ENCODE results near the gene DDX46.
"Not testable (repeated sequence)": the region's sequence is repeated elsewhere in the genome, so short reads cannot be mapped to it uniquely, and the experiment has no call there.

Gene DDX46

DNA sequence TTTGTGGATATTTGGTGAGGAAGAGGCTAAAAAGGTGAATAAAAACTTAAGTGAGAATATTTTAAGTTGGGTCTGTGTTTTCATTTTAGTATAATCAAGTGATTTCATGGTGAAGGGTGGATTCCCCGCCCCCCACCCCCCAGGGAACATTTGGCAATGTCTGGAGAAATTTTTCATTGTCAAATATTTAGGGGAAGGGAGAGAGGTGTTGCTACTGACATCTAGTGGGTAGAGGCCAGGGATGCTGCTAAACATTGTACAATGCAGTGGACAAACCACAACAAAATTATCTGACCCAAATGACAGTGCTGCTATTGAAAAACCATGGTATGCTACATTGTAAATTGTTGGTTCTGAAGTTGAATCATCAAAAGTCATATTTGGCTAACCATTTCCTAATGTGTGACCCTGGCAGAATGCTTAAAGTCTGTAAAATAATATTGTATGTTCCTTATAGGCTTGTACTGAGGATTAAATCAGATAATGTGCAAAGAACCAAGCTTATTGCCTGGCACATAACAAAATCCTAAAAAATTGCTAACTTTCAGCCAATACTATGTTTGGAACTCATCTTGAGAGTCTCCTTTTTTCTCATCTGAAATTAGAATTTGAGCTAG, 92.8 kb downstream of the DDX46 start:
- peaks cover 62% of the 10 kb centered on the region for H3K79me2 ChIP-seq (ENCODE audit: low read length)
- TF ChIP-seq EZH2 (optimal IDR thresholded peaks at IDR 0.05; ENCODE audit: low read depth, low read length), result no peak
- TF ChIP-seq, protein P1, sequence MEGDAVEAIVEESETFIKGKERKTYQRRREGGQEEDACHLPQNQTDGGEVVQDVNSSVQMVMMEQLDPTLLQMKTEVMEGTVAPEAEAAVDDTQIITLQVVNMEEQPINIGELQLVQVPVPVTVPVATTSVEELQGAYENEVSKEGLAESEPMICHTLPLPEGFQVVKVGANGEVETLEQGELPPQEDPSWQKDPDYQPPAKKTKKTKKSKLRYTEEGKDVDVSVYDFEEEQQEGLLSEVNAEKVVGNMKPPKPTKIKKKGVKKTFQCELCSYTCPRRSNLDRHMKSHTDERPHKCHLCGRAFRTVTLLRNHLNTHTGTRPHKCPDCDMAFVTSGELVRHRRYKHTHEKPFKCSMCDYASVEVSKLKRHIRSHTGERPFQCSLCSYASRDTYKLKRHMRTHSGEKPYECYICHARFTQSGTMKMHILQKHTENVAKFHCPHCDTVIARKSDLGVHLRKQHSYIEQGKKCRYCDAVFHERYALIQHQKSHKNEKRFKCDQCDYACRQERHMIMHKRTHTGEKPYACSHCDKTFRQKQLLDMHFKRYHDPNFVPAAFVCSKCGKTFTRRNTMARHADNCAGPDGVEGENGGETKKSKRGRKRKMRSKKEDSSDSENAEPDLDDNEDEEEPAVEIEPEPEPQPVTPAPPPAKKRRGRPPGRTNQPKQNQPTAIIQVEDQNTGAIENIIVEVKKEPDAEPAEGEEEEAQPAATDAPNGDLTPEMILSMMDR (IDR thresholded peaks at IDR 0.05; ENCODE audit: low read length), result peak; percentile 55
- DNase-seq, result no peak

DNA sequence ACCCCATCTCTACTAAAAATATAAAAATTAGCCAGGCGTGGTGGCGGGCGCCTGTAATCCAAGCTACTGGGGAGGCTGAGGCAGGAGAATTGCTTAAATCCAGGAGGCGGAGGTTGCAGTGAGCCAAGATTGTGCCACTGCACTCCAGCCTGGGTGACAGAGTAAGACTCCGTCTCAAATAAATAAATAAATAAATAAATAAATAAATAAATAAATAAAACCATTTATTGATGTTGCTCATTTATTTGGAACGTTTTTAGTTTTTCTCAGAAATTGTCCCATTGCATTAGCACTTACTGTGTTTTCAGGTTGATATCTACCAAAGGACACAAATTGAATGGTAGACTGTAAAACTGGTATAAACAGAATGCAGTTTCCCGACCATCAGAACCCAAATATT, 97.9 kb downstream of the DDX46 start:
- DNase-seq; H3K9ac ChIP-seq (ENCODE audit: low read length); H2AFZ ChIP-seq (ENCODE audit: low read length); H3K4me1 ChIP-seq (ENCODE audit: low read length); H3K9me3 ChIP-seq (replicated peaks; ENCODE audit: insufficient read depth, low read length); H3K27me3 ChIP-seq (replicated peaks; ENCODE audit: insufficient read depth, low read length); H3K27ac ChIP-seq (ENCODE audit: low read length); H4K20me1 ChIP-seq (ENCODE audit: insufficient read depth, low read length); H3K9me2 ChIP-seq (replicated peaks; ENCODE audit: insufficient read depth, low read length); H3K4me2 ChIP-seq (ENCODE audit: low read depth, low read length); H3F3A ChIP-seq (ENCODE audit: insufficient read depth, low read length); H3K4me3 ChIP-seq (ENCODE audit: low read length): not testable (repeated sequence)
- H3K36me3 ChIP-seq (replicated peaks; ENCODE audit: insufficient read depth, low read length), result peaks cover 13% of the 10 kb centered on the region; the same call in 1 of the 2 replicates
- H3K79me2 ChIP-seq (ENCODE audit: low read length), result peaks cover 25% of the 10 kb centered on the region

More for the DNA sequence above, 92.8 kb downstream of the DDX46 start:
- Histone ChIP-seq H3K9me3 (replicated peaks; ENCODE audit: insufficient read depth, low read length) (no peaks in the 10 kb centered on the region), H2AFZ (ENCODE audit: low read length) (no peak overlapping the region), H3K4me2 (ENCODE audit: low read depth, low read length) (no peak overlapping the region), H3K9ac (ENCODE audit: low read length) (no peak overlapping the region), H3F3A (ENCODE audit: insufficient read depth, low read length) (peaks cover 3% of the 10 kb centered on the region), H3K9me2 (replicated peaks; ENCODE audit: insufficient read depth, low read length) (no peaks in the 10 kb centered on the region), H3K36me3 (replicated peaks; ENCODE audit: insufficient read depth, low read length) (0 out of 2 replicates have a peak, but pooled peaks cover 5% of the 10 kb centered on the region), H3K27me3 (replicated peaks; ENCODE audit: insufficient read depth, low read length) (no peaks in the 10 kb centered on the region), H3K27ac (ENCODE audit: low read length) (no peak overlapping the region), H3K4me1 (ENCODE audit: low read length) (peaks cover 3% of the 10 kb centered on the region; the same call in 1 of the 2 replicates), H3K4me3 (ENCODE audit: low read length) (no peak overlapping the region), H4K20me1 (ENCODE audit: insufficient read depth, low read length) (no peaks in the 10 kb centered on the region)

DNA sequence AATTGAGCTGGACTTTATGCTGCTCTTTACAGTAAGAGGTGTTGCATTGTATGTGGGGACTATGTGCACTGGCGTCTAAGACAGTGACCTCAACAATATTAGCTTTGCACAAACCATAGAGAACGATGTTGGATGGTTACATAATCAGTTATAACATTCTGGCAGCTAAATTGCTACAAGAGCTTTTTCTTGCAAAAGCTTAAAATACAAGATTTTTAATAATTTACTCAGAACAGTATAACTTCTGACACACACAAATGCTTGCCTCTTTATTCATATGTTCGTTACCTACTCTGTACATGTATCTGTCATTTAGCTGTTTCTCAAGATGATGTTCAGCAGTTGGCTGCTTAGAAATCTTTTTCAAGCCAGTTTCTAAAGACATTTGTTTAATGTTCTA, 98.8 kb downstream of the DDX46 start:
- H3K27me3 ChIP-seq (replicated peaks; ENCODE audit: insufficient read depth, low read length), result no peaks in the 10 kb centered on the region
- H3K4me2 ChIP-seq (ENCODE audit: low read depth, low read length), result no peak overlapping the region
- H3K4me3 ChIP-seq (ENCODE audit: low read length), result no peak overlapping the region
- no peaks in the 10 kb centered on the region; the same call in 1 of the 2 replicates for H4K20me1 ChIP-seq (ENCODE audit: insufficient read depth, low read length)
- H3K4me1 ChIP-seq (ENCODE audit: low read length), result no peaks in the 10 kb centered on the region
- DNase-seq, result no peak
- H3K36me3 ChIP-seq (replicated peaks; ENCODE audit: insufficient read depth, low read length), result peaks cover 13% of the 10 kb centered on the region; the same call in 1 of the 2 replicates
- H3K79me2 ChIP-seq (ENCODE audit: low read length), result peaks cover 17% of the 10 kb centered on the region
- H3K9me3 ChIP-seq (replicated peaks; ENCODE audit: insufficient read depth, low read length), result no peaks in the 10 kb centered on the region
- H3K9me2 ChIP-seq (replicated peaks; ENCODE audit: insufficient read depth, low read length), result no peaks in the 10 kb centered on the region
- H3F3A ChIP-seq (ENCODE audit: insufficient read depth, low read length), result peaks cover 9% of the 10 kb centered on the region; the same call in 1 of the 2 replicates
- H3K9ac ChIP-seq (ENCODE audit: low read length), result no peak overlapping the region
- TF ChIP-seq EZH2phosphoT487 (IDR thresholded peaks at IDR 0.05; ENCODE audit: low read length) (no peak), EZH2 (optimal IDR thresholded peaks at IDR 0.05; ENCODE audit: low read depth, low read length) (no peak)
- TF ChIP-seq, protein P1 (IDR thresholded peaks at IDR 0.05; ENCODE audit: low read length), result no peak
- H2AFZ ChIP-seq (ENCODE audit: low read length), result no peak overlapping the region
- H3K27ac ChIP-seq (ENCODE audit: low read length), result no peak overlapping the region

DNA sequence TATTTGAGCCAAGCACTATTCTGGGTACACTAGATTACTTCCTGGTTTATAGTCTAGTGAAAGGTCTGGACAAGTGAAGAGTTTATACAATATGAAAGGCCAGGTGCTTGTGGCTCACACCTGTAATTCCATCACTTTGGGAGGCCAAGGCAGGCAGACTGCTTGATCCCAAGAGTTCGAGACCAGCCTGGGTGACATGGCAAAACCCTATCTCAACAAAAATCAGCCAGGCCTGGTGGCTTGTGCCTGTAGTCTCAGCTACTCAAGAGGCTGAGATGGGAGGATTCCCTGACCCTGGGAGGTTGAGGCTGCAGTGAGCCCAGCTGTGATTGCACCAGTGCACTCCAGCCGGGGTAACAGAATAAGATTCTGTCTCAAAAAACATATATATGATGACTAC, 106.1 kb downstream of the DDX46 start:
- Histone ChIP-seq H2AFZ (ENCODE audit: low read length) (no peak overlapping the region), H3K9ac (ENCODE audit: low read length) (no peak overlapping the region), H3K9me3 (replicated peaks; ENCODE audit: insufficient read depth, low read length) (no peaks in the 10 kb centered on the region), H3F3A (ENCODE audit: insufficient read depth, low read length) (no peaks in the 10 kb centered on the region), H3K79me2 (ENCODE audit: low read length) (no peaks in the 10 kb centered on the region), H3K27ac (ENCODE audit: low read length) (no peak overlapping the region), H4K20me1 (ENCODE audit: insufficient read depth, low read length) (no peaks in the 10 kb centered on the region), H3K9me2 (replicated peaks; ENCODE audit: insufficient read depth, low read length) (no peaks in the 10 kb centered on the region), H3K36me3 (replicated peaks; ENCODE audit: insufficient read depth, low read length) (no peaks in the 10 kb centered on the region), H3K27me3 (replicated peaks; ENCODE audit: insufficient read depth, low read length) (no peaks in the 10 kb centered on the region), H3K4me1 (ENCODE audit: low read length) (no peaks in the 10 kb centered on the region), H3K4me3 (ENCODE audit: low read length) (no peak overlapping the region), H3K4me2 (ENCODE audit: low read depth, low read length) (no peak overlapping the region)
- TF ChIP-seq, protein P1 (IDR thresholded peaks at IDR 0.05; ENCODE audit: low read length), result no peak
- TF ChIP-seq EZH2phosphoT487 (IDR thresholded peaks at IDR 0.05; ENCODE audit: low read length), result no peak
- no peak for TF ChIP-seq EZH2 (optimal IDR thresholded peaks at IDR 0.05; ENCODE audit: low read depth, low read length)
- DNase-seq, result no peak

Data from MM.1S (cell line).